Prostate gland (tissue), 2 donors: ENCODE measurements around the gene SH2D3A.

Source experiments
- POLR2A ChIP-seq: fragments of 450-650 bp; IDR thresholded peaks from one replicate; pipeline ENCODE4 v1.6.1; 2016; ENCODE audit warnings: antibody characterized with exemption, mild to moderate bottlenecking
- POLR2AphosphoS5 ChIP-seq: sonication (generic); formaldehyde crosslinking; IDR thresholded peaks from one replicate; pipeline ENCODE4 v1.6.1; 2017; ENCODE audit warnings: antibody characterized with exemption
- TF ChIP-seq, protein P1 (sequence below), 4 experiments: fragments of 200-600 bp in 2 of 4; fragments of 450-650 bp in 2 of 4; sonication (generic) in 2 of 4; IDR thresholded peaks; 1 replicate in 3 of 4; 2 replicates in 1 of 4; pipeline ENCODE4 v1.5.1; 2016 to 2019; ENCODE audit warnings: antibody characterized with exemption in 4 of 4, mild to moderate bottlenecking in 2 of 4, moderate library complexity in 2 of 4

DNA sequence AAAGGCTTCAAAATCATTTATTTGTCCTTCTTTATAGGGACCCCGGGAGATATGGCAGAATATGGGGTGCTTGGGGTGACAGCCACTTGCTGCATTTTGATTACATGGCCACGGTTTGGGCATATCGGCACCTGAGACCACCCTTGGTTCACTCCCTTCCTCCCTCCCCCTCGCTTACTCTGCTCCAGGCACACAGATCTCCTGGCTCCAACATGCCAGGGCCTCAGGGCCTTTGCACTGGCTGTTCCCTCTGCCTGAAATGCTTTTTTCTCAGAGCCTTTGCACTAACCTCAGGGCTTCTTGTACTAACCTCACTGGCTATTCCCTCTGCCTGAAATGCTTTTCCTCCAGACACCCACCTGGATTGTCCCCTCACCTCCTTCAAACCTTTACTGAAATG, 29.0 kb upstream of the SH2D3A start:
- TF ChIP-seq, protein P1, sequence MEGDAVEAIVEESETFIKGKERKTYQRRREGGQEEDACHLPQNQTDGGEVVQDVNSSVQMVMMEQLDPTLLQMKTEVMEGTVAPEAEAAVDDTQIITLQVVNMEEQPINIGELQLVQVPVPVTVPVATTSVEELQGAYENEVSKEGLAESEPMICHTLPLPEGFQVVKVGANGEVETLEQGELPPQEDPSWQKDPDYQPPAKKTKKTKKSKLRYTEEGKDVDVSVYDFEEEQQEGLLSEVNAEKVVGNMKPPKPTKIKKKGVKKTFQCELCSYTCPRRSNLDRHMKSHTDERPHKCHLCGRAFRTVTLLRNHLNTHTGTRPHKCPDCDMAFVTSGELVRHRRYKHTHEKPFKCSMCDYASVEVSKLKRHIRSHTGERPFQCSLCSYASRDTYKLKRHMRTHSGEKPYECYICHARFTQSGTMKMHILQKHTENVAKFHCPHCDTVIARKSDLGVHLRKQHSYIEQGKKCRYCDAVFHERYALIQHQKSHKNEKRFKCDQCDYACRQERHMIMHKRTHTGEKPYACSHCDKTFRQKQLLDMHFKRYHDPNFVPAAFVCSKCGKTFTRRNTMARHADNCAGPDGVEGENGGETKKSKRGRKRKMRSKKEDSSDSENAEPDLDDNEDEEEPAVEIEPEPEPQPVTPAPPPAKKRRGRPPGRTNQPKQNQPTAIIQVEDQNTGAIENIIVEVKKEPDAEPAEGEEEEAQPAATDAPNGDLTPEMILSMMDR (IDR thresholded peaks at IDR 0.05): no peak
- TF ChIP-seq POLR2A (no peak), POLR2AphosphoS5 (no peak)
